ENCODE results near the gene TBC1D5. TPM values are rescaled to one million over a fixed set of nuclear protein-coding genes. Genes with fewer than 3 reads are reported as not detected.

TBC1D5 gene
- total RNA-seq, 1 experiment from 2014 or later, result 26.1 TPM

- Mint-ChIP-seq H3K9me3 (no peaks in the 10 kb centered on the region), H3K36me3 (no peaks in the 10 kb centered on the region), H3K27me3 (ENCODE audit: low read depth) (no peaks in the 10 kb centered on the region), H3K27ac (no peak overlapping the region), H3K4me1 (no peaks in the 10 kb centered on the region; the same call in 1 of the 2 replicates), H3K4me3 (no peak overlapping the region)
- POLR2A ChIA-PET, result interaction anchor here (0.5 kb wide), 1 partner anchor 351 kb away, joined by 3 read pairs; no protein-coding TSS in a partner anchor
- CTCF ChIA-PET, result no interaction called here
- DNase-seq (ENCODE audit: low spot score) (no peak), ATAC-seq (no peak)
- TF ChIP-seq HMGXB4 (CRISPR knock-in tag; IDR thresholded peaks at IDR 0.05) (no peak), ZNF317 (CRISPR knock-in tag; IDR thresholded peaks at IDR 0.05; ENCODE audit: borderline replicate concordance, low read depth) (no peak), PRDM15 (CRISPR knock-in tag; IDR thresholded peaks at IDR 0.05) (no peak), CREB1 (CRISPR knock-in tag; IDR thresholded peaks at IDR 0.05) (no peak)
These were observed 562.8 kb downstream of the TBC1D5 start for GRCh38 chr3:17179381-17180205.

- CTCF ChIA-PET, result interaction anchor here (0.8 to 1.0 kb wide), 2 partner anchors 21 to 293 kb away, joined by 3 read pairs; no protein-coding TSS in a partner anchor
- Mint-ChIP-seq H3K4me3 (no peak overlapping the region), H3K9me3 (no peaks in the 10 kb centered on the region), H3K4me1 (no peaks in the 10 kb centered on the region), H3K27me3 (ENCODE audit: low read depth) (no peaks in the 10 kb centered on the region), H3K36me3 (no peaks in the 10 kb centered on the region), H3K27ac (no peak overlapping the region)
- POLR2A ChIA-PET, result interaction anchor here (0.7 kb wide), 1 partner anchor 575 kb away, joined by 4 read pairs; no protein-coding TSS in a partner anchor
- DNase-seq (ENCODE audit: low spot score), result no peak
- ATAC-seq, result peak; percentile 61
- no peak for TF ChIP-seq FOXK1 (CRISPR knock-in tag; IDR thresholded peaks at IDR 0.05)
- TF ChIP-seq PRRX2 (CRISPR knock-in tag; IDR thresholded peaks at IDR 0.05), result no peak
- no peak for TF ChIP-seq HMGXB4 (CRISPR knock-in tag; IDR thresholded peaks at IDR 0.05)
- no peak for TF ChIP-seq E2F5 (CRISPR knock-in tag; IDR thresholded peaks at IDR 0.05)
- no peak for TF ChIP-seq OVOL2 (CRISPR knock-in tag; IDR thresholded peaks at IDR 0.05; ENCODE audit: borderline replicate concordance)
- TF ChIP-seq ZNF396 (CRISPR knock-in tag; IDR thresholded peaks at IDR 0.05; ENCODE audit: borderline replicate concordance), result no peak
- no peak for TF ChIP-seq ATF6 (CRISPR knock-in tag; IDR thresholded peaks at IDR 0.05)
- no peak for TF ChIP-seq GRHL2 (CRISPR knock-in tag; IDR thresholded peaks at IDR 0.05; ENCODE audit: insufficient replicate concordance, severe bottlenecking)
- no peak for TF ChIP-seq PREB (CRISPR knock-in tag; IDR thresholded peaks at IDR 0.05; ENCODE audit: borderline replicate concordance)
- no peak for TF ChIP-seq MXD4 (CRISPR knock-in tag; IDR thresholded peaks at IDR 0.05; ENCODE audit: borderline replicate concordance)
- no peak for TF ChIP-seq SMAD4 (CRISPR knock-in tag; IDR thresholded peaks at IDR 0.05)
- no peak for TF ChIP-seq CTCF (IDR thresholded peaks at IDR 0.05)
- no peak for TF ChIP-seq NR2C2 (CRISPR knock-in tag; IDR thresholded peaks at IDR 0.05)
These were observed 565.7 kb downstream of the TBC1D5 start for GRCh38 chr3:17176757-17177156.

Data from WTC11 (cell line).